Sigmoid colon (tissue), 4 donors: ENCODE results near the gene TUT4.

Source experiments
- CTCF ChIP-seq, 4 experiments: fragments of 450-650 bp in 3 of 4; fragments of 200-600 bp in 1 of 4; IDR thresholded peaks; one replicate each; pipeline ENCODE4 v1.5.1; 2016 to 2019; ENCODE audit warnings: antibody characterized with exemption in 4 of 4, mild to moderate bottlenecking in 3 of 4, moderate library complexity in 2 of 4
- EP300 ChIP-seq, 4 donors: sonication (generic); formaldehyde crosslinking; IDR thresholded peaks; one replicate each; pipeline ENCODE4 v1.6.1; 2017; ENCODE audit warnings: antibody characterized with exemption in 4 of 4
- POLR2AphosphoS5 ChIP-seq, 4 donors: sonication (generic); formaldehyde crosslinking; IDR thresholded peaks; one replicate each; pipeline ENCODE4 v1.6.1; 2017; ENCODE audit warnings: antibody characterized with exemption in 4 of 4

- no peak for TF ChIP-seq POLR2AphosphoS5 (IDR thresholded peaks at IDR 0.05)
- no peak for TF ChIP-seq CTCF (IDR thresholded peaks at IDR 0.05)
- TF ChIP-seq EP300 (IDR thresholded peaks at IDR 0.05): no peak
These were observed 45.9 kb downstream of the TUT4 start for GRCh38 chr1:52506920-52507546.
